Smooth muscle cell (in vitro differentiated cells): Measurements from ENCODE around the gene ZNF507. TPM values are rescaled to one million over a fixed set of nuclear protein-coding genes. Genes with fewer than 3 reads are reported as not detected.

Experiments used
- DNase-seq: peaks from one replicate; lab custom pipeline; 2025; ENCODE audit not compliant: unreplicated experiment; lab: John Stamatoyannopoulos, UW
- H2AFZ ChIP-seq: fragments of 200-600 bp; sonication (generic); 2 replicates; pipeline ENCODE4 v1.6.0; 2016; ENCODE audit warnings: antibody characterized with exemption, low read depth, mild to moderate bottlenecking
- H3F3A ChIP-seq: fragments of 200-600 bp; sonication (generic); 2 replicates; pipeline ENCODE4 v1.6.0; 2017; ENCODE audit warnings: antibody characterized with exemption, low read depth
- H3K27ac ChIP-seq: fragments of 200-600 bp; sonication (generic); 2 replicates; pipeline ENCODE4 v1.5.1; 2016; ENCODE audit warnings: low read depth, mild to moderate bottlenecking
- H3K27me3 ChIP-seq: fragments of 200-600 bp; sonication (generic); 2 replicates; pipeline ENCODE4 v1.6.1; 2016; ENCODE audit warnings: low read depth, mild to moderate bottlenecking
- H3K36me3 ChIP-seq: fragments of 200-600 bp; sonication (generic); 2 replicates; pipeline ENCODE4 v1.5.1; 2016; ENCODE audit warnings: low read depth
- H3K4me1 ChIP-seq: fragments of 200-600 bp; sonication (generic); 2 replicates; pipeline ENCODE4 v1.5.1; 2016; ENCODE audit warnings: low read depth
- H3K4me2 ChIP-seq: fragments of 200-600 bp; sonication (generic); 2 replicates; pipeline ENCODE4 v1.6.0; 2016; ENCODE audit warnings: mild to moderate bottlenecking
- H3K4me3 ChIP-seq: fragments of 200-600 bp; sonication (generic); 2 replicates; pipeline ENCODE4 v1.5.1; 2016; ENCODE audit warnings: mild to moderate bottlenecking
- H3K79me2 ChIP-seq: fragments of 200-600 bp; sonication (generic); 2 replicates; pipeline ENCODE4 v1.6.0; 2016; ENCODE audit warnings: low read depth, mild to moderate bottlenecking
- H3K9ac ChIP-seq: fragments of 200-600 bp; sonication (generic); 2 replicates; pipeline ENCODE4 v1.6.0; 2016; ENCODE audit warnings: low read depth
- H3K9me3 ChIP-seq: fragments of 200-600 bp; sonication (generic); replicated peaks from 2 replicates; pipeline ENCODE4 v1.5.1; 2016; ENCODE audit warnings: low read depth
- H4K20me1 ChIP-seq: fragments of 200-600 bp; sonication (generic); 2 replicates; pipeline ENCODE4 v1.6.0; 2016; ENCODE audit warnings: low read depth
- CTCF ChIP-seq: fragments of 200-600 bp; sonication (generic); IDR thresholded peaks from 2 replicates; pipeline ENCODE4 v1.5.1; 2017; ENCODE audit warnings: borderline replicate concordance, mild to moderate bottlenecking, antibody characterized with exemption; ENCODE audit not compliant: insufficient read depth, poor library complexity, severe bottlenecking
- WGBS: methylation state at CpG from one replicate; pipeline ENCODE4 v1.1.7; 2016; ENCODE audit warnings: low lambda C conversion rate; 5-methylcytosine and 5-hydroxymethylcytosine counted together
- polyA plus RNA-seq: library from polyadenylated mRNA; unstranded; fragments of >200 nt; fragmentation: Nextera tagmentation; extraction: Ambion mirVana; gene quantifications from 2 replicates; pipeline ENCODE4 v1.2.1, GENCODE V29; 2016
- total RNA-seq: library from RNA; depleted of rRNA; stranded (reverse); fragments of >200 nt; gene quantifications from 2 replicates; pipeline ENCODE4 v1.2.3, GENCODE V29; 2014

ZNF507 gene
- total and polyA plus RNA-seq, 2 experiments from 2014 or later = 4.4 to 8.0 TPM

DNA sequence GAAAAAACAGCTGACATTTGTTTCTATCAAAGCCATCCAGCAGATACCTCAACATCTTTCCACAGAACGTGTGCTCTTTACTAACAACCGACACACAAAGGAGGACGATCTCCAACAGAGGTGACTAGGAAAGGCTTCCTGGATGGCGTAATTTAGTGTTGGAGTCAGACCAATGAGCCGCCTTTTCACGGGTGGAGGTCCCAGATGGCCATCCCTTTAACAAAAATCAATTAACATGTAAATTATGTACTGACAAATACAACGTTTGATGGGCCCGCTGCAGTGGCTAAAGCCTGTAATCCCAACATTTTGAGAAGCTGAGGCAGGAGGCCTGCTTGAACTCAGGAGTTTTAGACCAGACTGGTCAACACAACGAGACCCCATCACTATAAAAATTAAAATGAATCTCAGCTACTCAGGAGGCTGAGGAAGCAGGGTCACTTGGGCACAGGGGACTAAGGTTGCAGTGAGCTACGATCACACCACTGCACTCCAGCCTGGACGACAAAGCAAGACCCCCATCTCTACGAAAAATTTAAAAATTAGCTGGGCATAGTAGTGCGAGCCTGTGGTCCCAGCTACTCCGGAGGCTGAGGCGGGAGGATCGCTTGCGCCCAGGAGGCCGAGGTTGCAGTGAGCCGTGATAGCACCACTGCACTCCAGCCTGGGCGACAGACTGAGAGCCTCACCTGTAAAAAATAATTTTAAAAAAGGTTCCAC, 59.0 kb downstream of the ZNF507 start:
- Histone ChIP-seq H3K4me1 (peaks cover 24% of the 10 kb centered on the region), H3K27me3 (no peaks in the 10 kb centered on the region), H3K4me3 (peak overlapping the region; percentile 95), H3K36me3 (peaks cover 7% of the 10 kb centered on the region), H2AFZ (peak overlapping the region; percentile 56), H3K27ac (peak overlapping the region; percentile 85), H4K20me1 (no peaks in the 10 kb centered on the region), H3K79me2 (peaks cover 11% of the 10 kb centered on the region), H3K9ac (peak overlapping the region; percentile 84), H3F3A (peaks cover 4% of the 10 kb centered on the region), H3K9me3 (no peaks in the 10 kb centered on the region), H3K4me2 (peak overlapping the region; percentile 97)
- 54% methylated on average over 20 of the region's 20 CpGs for WGBS
- TF ChIP-seq CTCF = no peak
- no peak for DNase-seq

GRCh38 chr19:32404933-32405430, 59.6 kb downstream of the ZNF507 start:
- Histone ChIP-seq H3K9me3 (no peaks in the 10 kb centered on the region), H3K27me3 (no peaks in the 10 kb centered on the region), H2AFZ (peak overlapping the region; percentile 56), H3K4me3 (peak overlapping the region; percentile 95), H4K20me1 (no peaks in the 10 kb centered on the region), H3K36me3 (peaks cover 10% of the 10 kb centered on the region), H3K27ac (peak overlapping the region; percentile 85), H3K4me2 (peak overlapping the region; percentile 97), H3K79me2 (peaks cover 11% of the 10 kb centered on the region), H3F3A (peaks cover 4% of the 10 kb centered on the region), H3K9ac (peak overlapping the region; percentile 84), H3K4me1 (peaks cover 24% of the 10 kb centered on the region)
- WGBS = under 1% methylated on average over 32 of the region's 36 CpGs
- peak; percentile 53 for DNase-seq
- TF ChIP-seq CTCF = no peak

GRCh38 chr19:32405431-32406160, 60.2 kb downstream of the ZNF507 start, which contains the start of gene DPY19L3:
Gene DPY19L3, plus strand, starts transcription at chr19:32405770. Its CDS starts 2,484 bp downstream, at chr19:32408254.
- peak within 1 kb of the TSS; percentile 84 for H3K9ac ChIP-seq
- peak within 1 kb of the TSS; percentile 97 for H3K4me2 ChIP-seq
- DNase-seq = peak; percentile 82
- WGBS = 1% methylated on average over 32 of the region's 104 CpGs
- peak within 1 kb of the TSS; percentile 95 for H3K4me3 ChIP-seq
- peaks cover 15% of the 10 kb centered on the region for H3K36me3 ChIP-seq
- H3K27me3 ChIP-seq = no peaks in the 10 kb centered on the region
- peaks cover 11% of the 10 kb centered on the region for H3K79me2 ChIP-seq
- peaks cover 24% of the 10 kb centered on the region for H3K4me1 ChIP-seq
- H4K20me1 ChIP-seq = no peaks in the 10 kb centered on the region
- H3F3A ChIP-seq = peaks cover 4% of the 10 kb centered on the region
- H2AFZ ChIP-seq = peak within 1 kb of the TSS; percentile 56
- no peak for TF ChIP-seq CTCF
- H3K27ac ChIP-seq = peak within 1 kb of the TSS; percentile 85
- H3K9me3 ChIP-seq = no peaks in the 10 kb centered on the region
